SK-N-SH (cell line): ENCODE data around the gene MXD3. TPM values are rescaled to one million over a fixed set of nuclear protein-coding genes. Genes with fewer than 3 reads are reported as not detected.

Source experiments
- CTCF ChIA-PET: fragments of 300-600, 350-600 bp; formaldehyde crosslinking; extraction: SDS; loops from one replicate; lab custom pipeline; 2021; lab: Yijun Ruan, JAX
- POLR2A ChIA-PET: fragments of 350-600 bp; sonication (Branson Sonifier 250); formaldehyde crosslinking; extraction: SDS; loops from one replicate; lab custom pipeline; 2020; ENCODE audit warnings: antibody characterized with exemption, inconsistent platforms; lab: Yijun Ruan, JAX
- DNase-seq: peaks from one replicate; pipeline ENCODE4 v3.0.0; 2012
- H2AFZ ChIP-seq: fragments of 200-600 bp; sonication (generic); 2 replicates; pipeline ENCODE4 v1.8.1; 2016; ENCODE audit warnings: antibody characterized with exemption, mild to moderate bottlenecking, low read depth
- H3F3A ChIP-seq: fragments of 200-600 bp; sonication (generic); replicated peaks from 2 replicates; pipeline ENCODE3; 2016; ENCODE audit warnings: antibody characterized with exemption, mild to moderate bottlenecking; ENCODE audit not compliant: insufficient read depth
- H3K27ac ChIP-seq, 2 experiments: fragments of 200-500 bp in 1 of 2; fragments of 200-600 bp in 1 of 2; sonication (Bioruptor generic) in 1 of 2; sonication (generic), shearing (Covaris generic) in 1 of 2; 2 replicates each; pipeline versions ENCODE4 v1.5.1 to v1.6.1; 2014 to 2016; ENCODE audit warnings: low read depth in 2 of 2, inconsistent platforms in 1 of 2, low read length in 1 of 2, mild to moderate bottlenecking in 1 of 2, mixed read lengths in 1 of 2
- H3K27me3 ChIP-seq: fragments of 200-600 bp; sonication (generic), shearing (Covaris generic); 2 replicates; pipeline ENCODE4 v1.6.1; 2016; ENCODE audit warnings: mixed run types; ENCODE audit not compliant: insufficient read depth
- H3K36me3 ChIP-seq, 2 experiments: fragments of 200-500 bp in 1 of 2; fragments of 200-600 bp in 1 of 2; sonication (Bioruptor generic) in 1 of 2; sonication (generic) in 1 of 2; replicated peaks in 1 of 2; 2 replicates each; pipeline versions ENCODE3 to v1.5.1; 2014 to 2016; ENCODE audit warnings: low read length in 1 of 2, mild to moderate bottlenecking in 1 of 2; ENCODE audit not compliant: insufficient read depth in 2 of 2, control insufficient read depth in 1 of 2
- H3K4me1 ChIP-seq, 2 experiments: fragments of 200-500 bp in 1 of 2; fragments of 200-600 bp in 1 of 2; sonication (Bioruptor generic) in 1 of 2; sonication (generic), shearing (Covaris generic) in 1 of 2; 2 replicates each; pipeline versions ENCODE4 v1.5.1 to v1.6.1; 2014 to 2016; ENCODE audit warnings: low read depth in 1 of 2, low read length in 1 of 2, mixed run types in 1 of 2; ENCODE audit not compliant: insufficient read depth in 2 of 2, control insufficient read depth in 1 of 2
- H3K4me2 ChIP-seq: fragments of 200-600 bp; sonication (generic), shearing (Covaris generic); 2 replicates; pipeline ENCODE4 v1.6.1; 2017; ENCODE audit warnings: mixed run types
- H3K4me3 ChIP-seq, 2 experiments: fragments of 200-500 bp in 1 of 2; fragments of 200-600 bp in 1 of 2; sonication (Bioruptor generic) in 1 of 2; sonication (generic), shearing (Covaris generic) in 1 of 2; 2 replicates each; pipeline versions ENCODE4 v1.5.1 to v1.8.1; 2014 to 2016; ENCODE audit warnings: low read depth in 2 of 2, inconsistent platforms in 1 of 2, low read length in 1 of 2, mild to moderate bottlenecking in 1 of 2, mixed read lengths in 1 of 2, moderate library complexity in 1 of 2
- H3K79me2 ChIP-seq: fragments of 200-600 bp; sonication (generic); 2 replicates; pipeline ENCODE4 v1.8.1; 2017; ENCODE audit warnings: mild to moderate bottlenecking; ENCODE audit not compliant: insufficient read depth
- H3K9ac ChIP-seq: fragments of 200-600 bp; sonication (generic); 2 replicates; pipeline ENCODE4 v1.6.1; 2017; ENCODE audit warnings: mixed run types
- H3K9me2 ChIP-seq: fragments of 200-600 bp; sonication (generic); 2 replicates; pipeline ENCODE4 v1.6.1; 2017; ENCODE audit warnings: mixed run types
- H3K9me3 ChIP-seq: fragments of 200-600 bp; sonication (generic); 2 replicates; pipeline ENCODE4 v1.6.1; 2017; ENCODE audit warnings: mixed run types, mild to moderate bottlenecking, moderate library complexity
- H4K20me1 ChIP-seq: fragments of 200-600 bp; sonication (generic); 2 replicates; pipeline ENCODE4 v1.6.1; 2017; ENCODE audit warnings: mild to moderate bottlenecking, mixed run types; ENCODE audit not compliant: insufficient read depth
- CHD2 ChIP-seq: fragments of 150-350 bp; IDR thresholded peaks from 2 replicates; pipeline ENCODE4 v1.6.1; 2018; ENCODE audit warnings: low read length; ENCODE audit not compliant: partially characterized antibody
- CTCF ChIP-seq: fragments of 200-600 bp; sonication (generic); IDR thresholded peaks from 2 replicates; pipeline ENCODE4 v1.6.1; 2017; ENCODE audit warnings: antibody characterized with exemption, mild to moderate bottlenecking, moderate library complexity
- ELF1 ChIP-seq: IDR thresholded peaks from 2 replicates; pipeline ENCODE4 v1.4.0; 2012
- EP300 ChIP-seq, 2 experiments: IDR thresholded peaks; 2 replicates each; pipeline versions ENCODE4 v1.4.0 to v1.6.1; 2012; ENCODE audit warnings: borderline replicate concordance in 1 of 2, low read depth in 1 of 2, low read length in 1 of 2
- FOSL2 ChIP-seq: IDR thresholded peaks from 2 replicates; pipeline ENCODE4 v1.4.0; 2012; ENCODE audit warnings: low read depth, mild to moderate bottlenecking, moderate library complexity, borderline replicate concordance
- FOXJ3 ChIP-seq: sonication (generic); formaldehyde crosslinking; IDR thresholded peaks from 2 replicates; pipeline ENCODE4 v1.5.1; 2020; ENCODE audit warnings: mild to moderate bottlenecking, missing genetic modification reagents
- FOXM1 ChIP-seq: IDR thresholded peaks from 2 replicates; pipeline ENCODE4 v1.4.0; 2012; ENCODE audit warnings: low read depth, mild to moderate bottlenecking
- MEF2A ChIP-seq: IDR thresholded peaks from 2 replicates; pipeline ENCODE4 v1.4.0; 2012; ENCODE audit warnings: low read depth, borderline replicate concordance
- MXI1 ChIP-seq: IDR thresholded peaks from 2 replicates; pipeline ENCODE4 v1.6.1; 2012; ENCODE audit warnings: mild to moderate bottlenecking, low read depth, low read length, improper control_type of control experiment
- RAD21 ChIP-seq: IDR thresholded peaks from 2 replicates; pipeline ENCODE4 v1.6.1; 2012; ENCODE audit warnings: mild to moderate bottlenecking, low read length
- RCOR1 ChIP-seq: fragments of 150-350 bp; IDR thresholded peaks from 2 replicates; pipeline ENCODE4 v1.6.1; 2017; ENCODE audit warnings: antibody characterized with exemption, low read length
- REST ChIP-seq: IDR thresholded peaks from 2 replicates; pipeline ENCODE4 v1.6.1; 2012; ENCODE audit warnings: mild to moderate bottlenecking, low read depth, low read length, moderate library complexity
- RXRA ChIP-seq: IDR thresholded peaks from 2 replicates; pipeline ENCODE4 v1.4.0; 2012; ENCODE audit warnings: low read depth, mild to moderate bottlenecking, borderline replicate concordance
- TCF12 ChIP-seq: IDR thresholded peaks from 2 replicates; pipeline ENCODE4 v1.4.0; 2012
- TEAD4 ChIP-seq: IDR thresholded peaks from 2 replicates; pipeline ENCODE4 v1.4.0; 2012; ENCODE audit warnings: mild to moderate bottlenecking, borderline replicate concordance; ENCODE audit not compliant: insufficient read depth
- USF1 ChIP-seq: IDR thresholded peaks from 2 replicates; pipeline ENCODE4 v1.4.0; 2012; ENCODE audit warnings: low read depth, borderline replicate concordance
- USF2 ChIP-seq: fragments of 150-350 bp; IDR thresholded peaks from 2 replicates; pipeline ENCODE4 v1.6.1; 2017; ENCODE audit warnings: antibody characterized with exemption, low read length, low read depth, borderline replicate concordance
- WGBS: methylation state at CpG from one replicate; pipeline ENCODE4 v1.1.6; 2017; ENCODE audit warnings: low lambda C conversion rate; 5-methylcytosine and 5-hydroxymethylcytosine counted together
- polyA plus RNA-seq, 3 experiments: library from polyadenylated mRNA; depleted of rRNA; stranded (reverse); fragments of >200 nt; gene quantifications; 2 replicates each; pipeline ENCODE4 v1.2.3, GENCODE V29; 2012

Gene MXD3
- polyA plus RNA-seq, 1 of the 3 experiments (the other 2 are of a cell fraction): 22.6 TPM

GRCh38 chr5:177261510-177261909, 50.2 kb downstream of the MXD3 start:
- DNase-seq: no peak
- H3K4me3 ChIP-seq: no peak overlapping the region
- H3K4me1 ChIP-seq: no peaks in the 10 kb centered on the region
- ChIA-PET CTCF (no interaction called here), POLR2A (no interaction called here)
- H4K20me1 ChIP-seq: no peaks in the 10 kb centered on the region
- TF ChIP-seq RCOR1 (no peak), CHD2 (no peak), TEAD4 (no peak), TCF12 (no peak), USF1 (no peak), MXI1 (no peak), MEF2A (no peak), CTCF (no peak), EP300 (IDR thresholded peaks at IDR 0.05; ENCODE audit: borderline replicate concordance in 1 of 2, low read depth in 1 of 2, low read length in 1 of 2) (no peak), ELF1 (no peak), FOXM1 (no peak), USF2 (no peak), RAD21 (no peak), FOSL2 (no peak), REST (no peak), RXRA (no peak), FOXJ3 (CRISPR knock-in tag) (no peak)
- no peaks in the 10 kb centered on the region for H3K27me3 ChIP-seq
- peaks cover 49 to 67% of the 10 kb centered on the region in 2 experiments for H3K36me3 ChIP-seq
- H3K79me2 ChIP-seq: no peaks in the 10 kb centered on the region
- H3K4me2 ChIP-seq: no peak overlapping the region
- no peak overlapping the region for H2AFZ ChIP-seq
- H3F3A ChIP-seq: no peaks in the 10 kb centered on the region
- H3K9me2 ChIP-seq: no peaks in the 10 kb centered on the region
- H3K9me3 ChIP-seq: no peaks in the 10 kb centered on the region
- 97% methylated on average over 1 of the region's 1 CpG for WGBS
- H3K27ac ChIP-seq: no peak overlapping the region
- H3K9ac ChIP-seq: no peak overlapping the region
